Heart right ventricle (tissue), 16 donors: ENCODE data around the gene BIRC6. TPM values are rescaled to one million over a fixed set of nuclear protein-coding genes. Genes with fewer than 3 reads are reported as not detected.

ENCODE experiments used
- ATAC-seq, 8 donors: fragments of 200-7000 bp; cut with Tn5 transposase; one replicate each; pipeline ENCODE4 v1.9.1; 2020; ENCODE audit warnings: mild to moderate bottlenecking in 8 of 8, moderate library complexity in 8 of 8, moderate number of reproducible peaks in 1 of 8
- DNase-seq, 2 donors: peaks; one replicate each; pipeline ENCODE4 v3.0.0-alpha.2; 2020
- H3K27ac ChIP-seq, 10 donors: fragments of 200-600 bp; sonication (generic) in 2 of 10; one replicate each; pipeline versions ENCODE4 v1.5.0 to v1.8.0; 2020 to 2022; ENCODE audit warnings: mild to moderate bottlenecking in 3 of 10
- H3K27me3 ChIP-seq, 7 donors: fragments of 200-600 bp; one replicate each; pipeline ENCODE4 v1.8.0; 2021 to 2022; ENCODE audit warnings: mild to moderate bottlenecking in 2 of 7
- H3K36me3 ChIP-seq, 9 donors: fragments of 200-600 bp; sonication (generic) in 1 of 9; one replicate each; pipeline versions ENCODE4 v1.5.0 to v1.8.0; 2020 to 2022; ENCODE audit warnings: mild to moderate bottlenecking in 2 of 9
- H3K4me1 ChIP-seq, 9 donors: fragments of 200-600 bp; sonication (generic) in 1 of 9; one replicate each; pipeline versions ENCODE4 v1.5.0 to v1.8.0; 2020 to 2022; ENCODE audit warnings: mild to moderate bottlenecking in 4 of 9
- H3K4me3 ChIP-seq, 10 donors: fragments of 200-600 bp; sonication (generic) in 2 of 10; one replicate each; pipeline versions ENCODE4 v1.5.0 to v1.8.0; 2020 to 2022; ENCODE audit warnings: mild to moderate bottlenecking in 7 of 10, moderate library complexity in 2 of 10
- H3K9me3 ChIP-seq, 11 donors: fragments of 200-600 bp in 10 of 11; sonication (generic) in 2 of 11; one replicate each; pipeline versions ENCODE4 v1.5.0 to v1.8.0; 2013 to 2022; ENCODE audit warnings: mild to moderate bottlenecking in 2 of 11, control low read depth in 1 of 11, moderate library complexity in 1 of 11
- CTCF ChIP-seq, 9 donors: fragments of 200-600 bp; sonication (generic) in 2 of 9; IDR thresholded peaks; one replicate each; pipeline versions ENCODE4 v1.5.0 to v1.8.0; 2021 to 2022; ENCODE audit warnings: antibody characterized with exemption in 9 of 9, mild to moderate bottlenecking in 5 of 9, moderate library complexity in 1 of 9
- WGBS, 2 donors: extraction: QIAGEN DNeasy Blood & Tissue Kit; methylation state at CpG; one replicate each; pipeline ENCODE4 v1.1.7; 2013; ENCODE audit warnings: inconsistent platforms in 1 of 2; 5-methylcytosine and 5-hydroxymethylcytosine counted together
- intact Hi-C, 10 donors: fragments of 100-400 bp; cut with DNase I; formaldehyde crosslinking; loops; one replicate each; pipeline versions ENCODE4 v1.11.1 to v1.14.2; 2022
- polyA plus RNA-seq, 2 donors: library from polyadenylated mRNA; stranded (reverse); fragments of 200-250 nt; gene quantifications; one replicate each; pipeline ENCODE4 v1.2.3, GENCODE V29; 2013
- total RNA-seq, 10 donors: library from RNA; stranded (reverse); fragmentation: NEBNext Ultra II Directional in 3 of 10; extraction: Animal tissue kit (Norgen Biotek cat#: 25700) in 3 of 10; gene quantifications; one replicate each; pipeline versions ENCODE4 v1.2.1 to v1.2.4, GENCODE V29; 2021 to 2023
- donor health status: Arrhythmogenic right ventricular cardiomyopathy.
- donor health status: ischemic (EF 13 %, LVEDD 7.1; RV severe dilation, severe dysfunction).
- donor health status: healthy with polysubstance abuse.
- donor health status: DM: no; HTN: yes; CAD: no.
- donor health status: DM: no; HTN: no; CAD: no.
- donor health status: ischemic (EF 25% LVEDD 6.9; RV normal size, moderate dysfunction).
- donor health status: ischemic (EF 25% LVEDD 5.7; RV mildly dilated, moderate dysfunction).
- donor health status: healthy.
- donor health status: DM: yes; HTN: yes; CAD: no.
- donor health status: Ischemic cardiomyopathy.
- donor health status: ischemic (EF 35%, LVEDD 5.7; RV mildly dilated, moderate dysfunction).
- donor health status: nonischemic (EF 11% LVEDD 7.7; RV severe dilation, severe dysfunction).
- donor health status: DM: yes; HTN: yes; CAD: no.
- donor health status: PGD.
- donor health status: ischemic (EF 29% LVEDD 5.4; RV normal size, mild dysfunction).
- donor health status: nonischemic (EF 23%, LVEDD 6.1; RV moderate dilation, normal function).

The BIRC6 gene
- total and polyA plus RNA-seq, 12 donors = 12.8 to 64.0 (median 47.6) TPM

- ATAC-seq (no peak), DNase-seq (no peak)
- Histone ChIP-seq H3K4me3 (no peak overlapping the region), H3K27ac (peak overlapping the region in 1 of 10 donors; percentile 10), H3K4me1 (peaks cover 0 to 22% (median 5%) of the 10 kb centered on the region in 9 donors), H3K36me3 (peaks cover 0 to 65% (median 11%) of the 10 kb centered on the region in 9 donors), H3K27me3 (no peaks in the 10 kb centered on the region), H3K9me3 (no peaks in the 10 kb centered on the region)
- intact Hi-C loops = loop anchor here in 6 of 10 donors (5.0 to 10.0 kb wide), 4 partner anchors 466 to 1026 kb away; no protein-coding TSS in a partner anchor
- no peak for TF ChIP-seq CTCF (IDR thresholded peaks at IDR 0.05)
- WGBS, 2 donors = 71 to 77% methylated on average over 2 of the region's 2 CpGs
Measured at GRCh38 chr2:32558492-32558891, 201.7 kb downstream of the BIRC6 start.

GRCh38 chr2:32559136-32559535 is 202.3 kb downstream of the BIRC6 start:
- H3K27me3 ChIP-seq = no peaks in the 10 kb centered on the region
- peaks cover 0 to 65% (median 11%) of the 10 kb centered on the region in 9 donors for H3K36me3 ChIP-seq
- H3K4me1 ChIP-seq = peaks cover 0 to 16% (median 5%) of the 10 kb centered on the region in 9 donors
- WGBS, 2 donors = 57 to 60% methylated on average over 3 of the region's 3 CpGs
- no peak overlapping the region for H3K4me3 ChIP-seq
- intact Hi-C loops = loop anchor here in 6 of 10 donors (5.0 to 10.0 kb wide), 4 partner anchors 466 to 1026 kb away; no protein-coding TSS in a partner anchor
- no peak for TF ChIP-seq CTCF (IDR thresholded peaks at IDR 0.05)
- peak overlapping the region in 1 of 10 donors; percentile 10 for H3K27ac ChIP-seq
- peak in 7 of 8 donors; percentile 58 to 87 (median 81) for ATAC-seq
- no peaks in the 10 kb centered on the region for H3K9me3 ChIP-seq
- no peak for DNase-seq

- peaks cover 0 to 78% (median 22%) of the 10 kb centered on the region in 9 donors for H3K36me3 ChIP-seq
- WGBS, 2 donors = 94 to 96% methylated on average over 4 of the region's 4 CpGs
- no peak overlapping the region for H3K4me3 ChIP-seq
- peaks cover 0 to 19% (median 3%) of the 10 kb centered on the region in 11 donors for H3K9me3 ChIP-seq
- no peak for DNase-seq
- intact Hi-C loops = no loop called here
- no peak overlapping the region for H3K27ac ChIP-seq
- ATAC-seq = no peak
- H3K4me1 ChIP-seq = peaks cover 0 to 16% (median 5%) of the 10 kb centered on the region in 9 donors
- no peaks in the 10 kb centered on the region for H3K27me3 ChIP-seq
- no peak for TF ChIP-seq CTCF (IDR thresholded peaks at IDR 0.05)
Measured at GRCh38 chr2:32562906-32563305, 206.1 kb downstream of the BIRC6 start.

GRCh38 chr2:32564417-32565035 is 207.7 kb downstream of the BIRC6 start:
- no peak for TF ChIP-seq CTCF (IDR thresholded peaks at IDR 0.05)
- Histone ChIP-seq H3K27ac (no peak overlapping the region), H3K4me1 (peaks cover 0 to 6% (median 0%) of the 10 kb centered on the region in 9 donors), H3K27me3 (no peaks in the 10 kb centered on the region), H3K36me3 (peaks cover 0 to 77% (median 22%) of the 10 kb centered on the region in 9 donors), H3K9me3 (peaks cover 0 to 19% (median 3%) of the 10 kb centered on the region in 11 donors), H3K4me3 (no peak overlapping the region)
- WGBS, 2 donors = 76 to 78% methylated on average over 2 of the region's 2 CpGs
- intact Hi-C loops = no loop called here
- ATAC-seq = no peak
- no peak for DNase-seq
